GM18520 (cell line): ENCODE measurements around the gene PELI3.
A peak's percentile ranks its signal among the peaks of the same experiment; 100 is the strongest.
"Not testable (repeated sequence)": the region's sequence is repeated elsewhere in the genome, so short reads cannot be mapped to it uniquely, and the experiment has no call there.

Source experiments
- ATAC-seq: cut with Tn5 transposase; IDR thresholded peaks from one replicate; pipeline ENCODE4 v1.9.1; 2021; ENCODE audit not compliant: unreplicated experiment

The PELI3 gene

GRCh38 chr11:66443602-66444001 is 23.1 kb upstream of the PELI3 start:
- ATAC-seq, result no peak

GRCh38 chr11:66447012-66447411 is 19.7 kb upstream of the PELI3 start:
- ATAC-seq, result no peak

GRCh38 chr11:66448523-66448922 is 18.2 kb upstream of the PELI3 start:
- ATAC-seq, result no peak

- ATAC-seq, result no peak
Measured at GRCh38 chr11:66450560-66450959, 16.1 kb upstream of the PELI3 start.

- no peak for ATAC-seq
Measured at GRCh38 chr11:66451663-66452062, 15.0 kb upstream of the PELI3 start.

- ATAC-seq, result no peak
Measured at GRCh38 chr11:66454247-66454646, 12.5 kb upstream of the PELI3 start.

- ATAC-seq, result no peak
Measured at GRCh38 chr11:66454828-66455227, 11.9 kb upstream of the PELI3 start.

GRCh38 chr11:66457826-66458225 is 8.9 kb upstream of the PELI3 start:
- no peak for ATAC-seq

GRCh38 chr11:66459138-66459778 is 7.4 kb upstream of the PELI3 start:
- ATAC-seq, result no peak

GRCh38 chr11:66462010-66462409 is 4.7 kb upstream of the PELI3 start:
- no peak for ATAC-seq

GRCh38 chr11:66462911-66463310 is 3.8 kb upstream of the PELI3 start:
- no peak for ATAC-seq

GRCh38 chr11:66464116-66464515 is 2.6 kb upstream of the PELI3 start:
- not testable (repeated sequence) for ATAC-seq

- ATAC-seq, result no peak
Measured at GRCh38 chr11:66464916-66465315, 1.8 kb upstream of the PELI3 start.

- no peak for ATAC-seq
Measured at GRCh38 chr11:66465373-66466224, 1.1 kb upstream of the PELI3 start.

GRCh38 chr11:66467034-66467659 is 442 bp downstream of the PELI3 start:
- peak; percentile 10 for ATAC-seq

- ATAC-seq, result no peak
Measured at GRCh38 chr11:66467756-66468155, 1.1 kb downstream of the PELI3 start.

GRCh38 chr11:66468691-66469090 is 2.0 kb downstream of the PELI3 start:
- ATAC-seq, result no peak

GRCh38 chr11:66469441-66469840 is 2.7 kb downstream of the PELI3 start:
- no peak for ATAC-seq

- no peak for ATAC-seq
Measured at GRCh38 chr11:66470015-66470414, 3.3 kb downstream of the PELI3 start.

GRCh38 chr11:66471142-66471541 is 4.4 kb downstream of the PELI3 start:
- ATAC-seq, result no peak

GRCh38 chr11:66472054-66472453 is 5.3 kb downstream of the PELI3 start:
- no peak for ATAC-seq

GRCh38 chr11:66473167-66473566 is 6.5 kb downstream of the PELI3 start:
- ATAC-seq, result no peak
